CMK (cell line): ENCODE data around the gene WDR1.

Experiments
- DNase-seq: peaks from one replicate; pipeline ENCODE4 v3.0.0-alpha.2; 2010; ENCODE audit warnings: low read depth

Gene WDR1

DNA sequence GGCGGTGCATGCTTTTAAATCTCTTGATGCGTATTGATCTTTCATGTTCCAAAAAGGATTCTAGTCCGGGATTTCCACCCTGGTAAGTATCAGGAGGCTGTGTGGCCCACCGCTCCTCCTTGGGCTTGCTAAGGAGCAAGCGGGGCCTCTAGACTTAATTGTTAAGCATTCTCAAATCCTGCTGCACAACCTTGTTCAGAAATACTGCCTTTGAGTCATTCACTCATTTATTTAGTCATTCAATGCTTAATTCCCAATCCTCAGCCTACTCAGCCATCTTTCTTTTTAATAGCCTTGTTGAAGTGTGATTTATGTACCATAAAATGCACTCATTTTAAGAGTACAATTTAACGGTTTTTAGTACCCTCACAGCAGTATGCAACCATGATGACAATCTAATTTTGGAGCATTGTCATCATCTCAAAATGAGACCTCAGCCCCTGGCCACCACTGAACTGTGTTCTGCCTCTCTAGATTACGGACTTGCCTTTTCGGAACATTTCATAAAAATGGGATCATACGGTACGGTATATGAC, 79.7 kb downstream of the WDR1 start:
- no peak for DNase-seq

DNA sequence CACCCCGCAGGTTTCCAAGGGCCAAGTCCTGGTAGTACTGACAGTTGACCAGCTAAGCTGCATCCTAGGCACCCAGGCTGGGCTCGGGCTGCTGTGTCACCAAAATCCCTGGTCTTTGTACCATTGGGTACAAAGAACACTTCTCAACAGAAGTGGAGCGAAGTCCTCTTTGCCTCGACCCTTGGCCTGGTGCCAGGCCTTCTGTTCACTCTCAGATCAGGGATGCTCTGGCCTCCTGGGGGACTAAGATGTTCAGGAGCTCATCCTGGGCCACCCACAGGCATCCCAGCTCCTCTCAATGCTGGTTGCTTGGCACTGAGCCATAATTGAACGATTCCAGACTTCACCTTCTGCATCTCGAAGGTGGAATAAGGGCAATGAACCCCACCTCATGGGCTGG, 81.5 kb downstream of the WDR1 start:
- no peak for DNase-seq

DNA sequence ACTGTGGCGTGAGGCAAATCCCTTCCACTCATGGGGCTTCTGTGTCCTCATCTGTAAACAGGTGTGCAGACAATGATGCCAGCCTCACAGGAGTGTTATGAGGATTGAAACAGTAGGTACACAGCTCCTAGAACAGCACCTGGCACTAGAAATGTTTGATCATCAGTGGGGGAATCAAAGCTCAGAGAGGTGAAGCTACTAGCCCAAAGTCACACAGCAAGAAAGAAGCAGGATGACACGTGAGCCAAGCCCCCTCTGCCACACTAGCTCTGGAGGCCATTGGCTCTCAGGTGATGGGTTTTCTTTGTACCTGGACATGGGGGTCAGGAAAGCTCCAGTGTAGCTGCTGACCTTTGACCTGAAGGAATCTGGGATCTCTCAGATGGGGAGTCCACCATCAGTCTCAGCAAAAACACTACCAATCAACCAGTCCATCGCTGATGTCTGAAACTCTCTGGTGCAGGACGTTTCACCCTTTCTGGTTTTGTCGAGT, 81.9 kb downstream of the WDR1 start:
- no peak for DNase-seq

DNA sequence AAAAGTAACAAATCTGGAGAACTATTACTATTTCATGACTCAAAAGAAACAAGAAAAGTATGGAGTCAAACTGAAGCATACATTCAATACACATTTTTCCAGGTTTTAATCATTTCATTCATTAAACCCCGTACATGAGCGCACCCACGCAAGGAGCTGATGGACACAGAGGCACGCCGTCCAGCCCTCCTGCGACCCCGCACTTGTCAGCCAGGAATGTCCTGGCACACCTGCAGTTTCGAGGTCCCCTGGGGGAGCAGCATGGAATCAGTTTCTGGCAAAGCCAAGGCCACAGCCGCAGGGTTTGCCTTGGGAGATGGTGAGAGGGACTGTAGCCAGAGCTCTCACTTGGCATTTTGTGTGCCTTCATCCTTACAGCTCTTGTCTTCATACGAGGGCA, 82.5 kb downstream of the WDR1 start:
- no peak for DNase-seq

DNA sequence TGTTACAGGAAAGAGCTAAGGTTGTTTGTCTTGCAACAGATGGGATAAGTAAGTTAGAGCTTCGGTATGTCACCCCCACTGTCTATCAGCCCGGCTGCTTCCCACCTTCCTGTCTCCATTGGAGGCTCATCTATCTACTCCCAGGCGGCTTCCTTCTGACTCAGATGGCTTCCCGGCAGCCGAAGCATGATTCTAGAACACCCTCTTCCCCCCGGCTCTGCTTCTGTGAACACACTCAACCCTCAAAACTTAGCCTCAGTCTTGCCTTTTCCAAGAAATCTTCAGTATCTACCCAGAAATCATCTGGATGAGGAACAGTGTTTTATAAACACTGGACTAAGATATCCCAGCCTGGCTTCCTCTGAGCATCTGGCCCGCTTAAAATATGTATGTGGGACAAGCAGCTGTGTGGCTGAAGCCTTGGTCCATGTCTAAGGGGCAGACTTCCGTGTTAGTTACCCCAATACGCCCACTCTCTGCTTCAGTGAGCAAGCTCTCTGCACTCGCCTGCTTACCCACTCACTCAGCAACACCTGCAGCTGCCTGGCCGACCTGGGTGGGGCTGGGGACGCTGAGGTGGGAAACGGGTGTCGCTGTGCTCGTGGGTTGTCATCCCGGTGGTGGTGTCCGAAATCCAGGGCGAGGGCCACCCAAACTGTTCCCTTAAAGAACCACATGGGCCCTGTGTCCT, 83.3 kb downstream of the WDR1 start:
- peak; percentile 68 for DNase-seq

DNA sequence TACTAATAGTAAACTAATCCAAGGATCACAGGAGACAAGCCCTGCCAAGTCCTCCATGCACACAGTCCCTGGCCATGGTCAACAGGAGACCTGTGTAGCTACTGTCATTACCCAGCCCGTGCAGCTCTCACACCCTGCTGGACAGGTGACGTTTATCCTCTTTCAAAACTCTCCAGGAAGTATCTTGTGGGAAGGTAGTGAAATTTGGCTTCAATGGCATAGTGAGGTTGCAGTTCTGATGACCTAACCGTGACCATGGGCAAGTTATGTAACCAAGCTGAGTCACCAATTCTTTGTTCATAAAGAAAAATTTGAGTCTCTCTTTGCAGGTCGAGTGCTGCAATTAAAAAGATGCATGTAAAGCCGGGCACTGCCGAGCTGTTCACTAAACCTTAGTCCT, 84.0 kb downstream of the WDR1 start:
- no peak for DNase-seq

DNA sequence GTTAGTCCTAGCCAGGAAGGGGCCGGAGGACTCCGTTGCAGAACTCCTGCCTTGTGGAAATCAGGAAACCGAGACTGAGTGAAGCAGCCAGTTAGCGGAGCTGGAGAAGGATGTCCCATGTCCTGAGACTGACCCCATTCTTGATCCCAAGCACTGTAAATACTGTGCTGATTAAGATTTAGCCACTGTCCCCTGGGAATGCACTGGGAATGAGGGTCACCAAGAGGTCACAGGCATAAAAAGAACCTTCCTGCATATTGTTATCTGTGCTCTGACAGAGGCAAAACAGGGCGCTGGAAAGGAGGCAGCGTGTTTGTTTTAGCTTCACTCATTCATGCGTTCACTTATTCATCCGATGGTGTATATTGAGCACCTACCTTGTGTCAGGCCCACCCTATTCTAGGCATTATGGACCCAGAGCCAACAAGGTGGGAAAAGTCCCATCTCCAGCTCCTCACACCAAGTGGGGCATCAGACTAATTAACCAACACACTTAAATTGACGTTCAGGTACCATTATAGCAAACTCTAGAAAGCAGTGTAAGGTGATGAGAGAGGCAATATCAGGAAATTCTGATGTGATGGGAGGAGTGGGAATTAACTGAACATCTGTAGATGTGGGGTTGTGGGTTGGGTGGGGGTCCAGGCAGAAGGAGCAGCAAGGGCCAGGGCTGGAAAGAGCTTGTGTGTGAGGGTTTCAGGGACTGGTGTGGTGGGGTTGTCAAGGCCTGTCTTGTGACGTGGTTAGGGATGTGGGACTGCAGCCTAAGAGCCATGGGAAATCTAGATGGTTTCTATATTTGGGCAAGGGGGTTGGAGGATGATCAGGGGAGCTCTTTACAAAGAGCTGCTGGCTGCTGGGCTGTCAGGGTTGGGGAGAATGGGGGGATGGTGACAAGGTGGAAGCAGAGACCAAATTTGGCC, 84.7 kb downstream of the WDR1 start:
- no peak for DNase-seq

DNA sequence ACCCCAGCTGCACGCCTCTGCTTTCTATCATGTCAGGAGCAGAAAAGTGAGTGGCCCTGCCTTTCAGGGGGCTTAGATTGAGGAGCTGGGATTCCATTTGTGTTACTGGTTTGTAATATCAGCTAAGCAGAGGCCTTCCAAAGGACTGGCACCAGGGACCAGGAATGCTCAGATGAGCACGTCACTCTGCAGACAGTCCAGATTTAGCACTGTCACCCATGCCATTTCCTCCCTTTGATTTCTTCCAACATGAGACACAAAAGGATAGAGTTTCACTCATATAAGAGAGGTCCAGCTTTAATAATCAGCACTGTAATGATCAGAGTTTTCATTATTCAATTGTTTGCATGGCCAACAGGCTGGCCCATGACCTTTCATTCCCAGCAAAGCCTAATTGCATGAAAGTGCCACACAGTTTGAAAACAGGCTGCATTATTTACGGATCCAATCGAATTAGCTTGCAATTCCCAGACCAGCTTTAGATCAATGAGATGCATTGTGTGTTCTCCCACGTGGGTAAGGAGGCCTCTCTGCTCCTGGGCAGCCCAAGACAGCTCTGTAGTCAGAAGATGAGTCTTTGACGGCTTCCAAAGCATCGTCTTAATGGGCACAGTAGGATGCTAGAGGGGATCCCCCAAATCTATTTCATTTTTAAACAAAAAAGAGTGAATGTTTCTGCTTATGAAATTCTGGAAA, 85.5 kb downstream of the WDR1 start:
- no peak for DNase-seq

DNA sequence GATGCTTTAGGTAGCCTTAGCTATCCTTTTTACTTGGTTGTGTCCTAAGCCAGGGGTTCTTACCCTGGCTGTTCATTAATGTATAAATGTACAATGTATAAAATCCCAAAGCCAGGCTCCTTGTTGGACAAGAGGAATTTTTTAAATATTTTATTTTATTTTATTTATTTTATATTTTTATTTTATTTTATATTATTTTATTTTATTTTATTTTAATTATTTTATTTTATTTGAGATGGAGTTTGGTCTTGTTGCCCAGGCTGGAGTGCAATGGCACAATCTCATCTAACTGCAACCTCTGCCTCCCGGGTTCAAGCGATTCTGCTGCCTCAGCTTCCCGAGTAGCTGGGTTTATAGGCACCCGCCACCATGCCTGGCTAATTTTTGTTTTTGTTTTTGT, 87.2 kb downstream of the WDR1 start:
- DNase-seq = no peak

DNA sequence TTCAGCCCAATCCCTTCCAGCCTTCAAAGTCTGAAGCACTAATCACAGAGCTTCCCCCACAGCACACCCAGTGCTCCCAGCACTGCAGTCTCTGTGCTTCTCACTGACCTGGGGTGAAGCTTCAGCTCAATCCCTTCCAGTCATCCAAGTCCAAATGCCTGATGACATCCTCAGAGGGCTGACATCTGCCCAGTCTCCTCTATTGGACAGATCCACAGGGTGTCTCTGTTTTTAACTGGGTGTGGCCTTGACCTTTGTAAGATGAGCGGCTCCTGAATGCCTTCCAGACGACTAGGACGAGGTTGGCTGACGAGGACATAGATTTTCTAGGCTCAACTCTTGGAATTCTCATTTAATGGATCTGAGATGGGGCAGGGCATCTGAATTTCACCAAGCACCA, 87.7 kb downstream of the WDR1 start:
- DNase-seq = no peak

DNA sequence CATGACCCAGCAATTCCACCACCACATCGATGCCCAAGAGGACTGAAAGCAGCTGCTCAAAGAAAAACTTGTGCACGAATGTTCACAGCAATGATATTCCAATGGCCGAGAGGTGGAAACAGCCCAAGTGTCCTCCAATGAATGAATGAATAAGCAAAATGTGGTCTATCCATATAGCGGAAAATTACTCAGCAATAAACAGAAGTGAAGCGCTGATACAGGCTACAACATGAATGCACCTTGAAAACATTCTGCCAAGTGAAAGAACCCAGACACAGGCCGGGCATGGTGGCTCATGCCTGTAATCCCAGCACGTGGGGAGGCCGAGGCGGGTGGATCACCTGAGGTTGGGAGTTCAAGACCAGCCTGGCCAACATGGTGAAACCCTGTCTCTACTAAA, 90.1 kb downstream of the WDR1 start:
- no peak for DNase-seq

DNA sequence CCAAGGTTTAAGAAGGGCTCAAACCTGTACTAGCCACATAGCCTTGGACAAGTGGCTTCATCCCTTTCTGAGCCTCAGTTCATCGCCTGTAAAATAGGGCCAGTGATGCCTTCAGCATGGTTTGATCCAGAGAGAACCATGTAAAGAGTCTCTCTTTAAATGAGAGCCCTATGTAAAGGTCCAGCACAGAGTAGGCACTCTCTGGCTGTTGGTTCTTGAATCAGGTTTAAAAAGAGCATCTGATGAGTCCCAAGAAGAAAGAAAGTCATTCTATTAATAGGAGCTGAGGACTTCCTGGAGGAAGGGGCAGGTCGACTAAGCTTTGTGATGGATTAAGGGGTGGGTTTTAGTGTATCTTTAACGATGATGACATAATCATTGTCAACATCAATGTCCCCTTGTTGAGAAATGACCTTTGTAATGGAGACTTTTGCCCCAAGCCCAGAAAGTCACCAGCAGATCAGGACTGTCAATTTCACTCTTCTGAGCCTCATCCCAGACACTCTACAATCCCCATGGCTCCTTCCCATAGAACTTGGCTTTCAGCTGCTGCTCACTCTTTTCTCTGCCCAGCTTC, 91.3 kb downstream of the WDR1 start:
- DNase-seq = no peak
